Fibroblast of skin of right biceps (primary cell): ENCODE data around the gene ACAA1.
"Not testable (repeated sequence)": the region's sequence is repeated elsewhere in the genome, so short reads cannot be mapped to it uniquely, and the experiment has no call there.

Source experiments
- DNase-seq: peaks from one replicate; pipeline ENCODE4 v3.0.0-alpha.2; 2013

The ACAA1 gene, protein sequence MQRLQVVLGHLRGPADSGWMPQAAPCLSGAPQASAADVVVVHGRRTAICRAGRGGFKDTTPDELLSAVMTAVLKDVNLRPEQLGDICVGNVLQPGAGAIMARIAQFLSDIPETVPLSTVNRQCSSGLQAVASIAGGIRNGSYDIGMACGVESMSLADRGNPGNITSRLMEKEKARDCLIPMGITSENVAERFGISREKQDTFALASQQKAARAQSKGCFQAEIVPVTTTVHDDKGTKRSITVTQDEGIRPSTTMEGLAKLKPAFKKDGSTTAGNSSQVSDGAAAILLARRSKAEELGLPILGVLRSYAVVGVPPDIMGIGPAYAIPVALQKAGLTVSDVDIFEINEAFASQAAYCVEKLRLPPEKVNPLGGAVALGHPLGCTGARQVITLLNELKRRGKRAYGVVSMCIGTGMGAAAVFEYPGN

DNA sequence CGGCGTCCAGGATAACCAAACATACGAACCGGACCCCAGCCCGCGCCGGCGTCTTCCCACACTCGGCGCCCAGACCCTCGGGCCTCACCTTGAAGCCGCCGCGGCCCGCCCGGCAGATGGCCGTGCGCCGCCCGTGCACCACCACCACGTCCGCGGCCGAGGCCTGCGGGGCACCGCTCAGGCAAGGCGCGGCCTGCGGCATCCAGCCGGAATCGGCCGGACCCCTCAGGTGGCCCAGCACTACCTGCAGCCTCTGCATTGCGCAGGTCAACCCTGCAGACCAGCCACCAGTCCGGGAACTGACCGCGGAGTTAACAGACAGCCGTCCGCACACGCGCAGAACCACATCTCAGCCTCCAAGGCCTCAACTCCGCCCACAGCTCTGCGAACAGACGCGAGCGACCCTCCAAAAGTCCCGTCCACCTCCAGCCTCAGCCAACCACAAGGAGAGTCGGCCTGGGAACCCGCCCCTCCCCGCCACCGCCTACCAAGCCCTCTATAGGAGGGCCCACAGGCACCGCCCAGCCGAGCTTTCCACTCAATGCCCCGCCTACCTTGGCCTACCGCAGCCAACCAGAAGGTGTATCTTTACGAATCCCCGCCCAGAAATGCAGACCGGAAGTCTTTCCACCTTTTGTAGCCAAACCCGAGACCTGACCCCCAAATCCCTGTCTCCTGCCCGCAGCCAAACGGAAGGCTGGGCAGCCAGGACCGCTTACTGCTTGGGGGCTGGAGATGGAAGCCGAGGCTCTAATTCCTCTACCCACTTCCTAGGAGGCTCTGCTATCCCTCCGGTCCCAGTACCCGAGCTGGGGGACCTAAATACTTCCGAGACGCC lies at the start of gene ACAA1:
TSS of gene ACAA1 (minus strand) at position 351 of the 838 bp plus-strand sequence. CDS start at position 259, 92 bp downstream.
- DNase-seq, result peak; percentile 99

DNA sequence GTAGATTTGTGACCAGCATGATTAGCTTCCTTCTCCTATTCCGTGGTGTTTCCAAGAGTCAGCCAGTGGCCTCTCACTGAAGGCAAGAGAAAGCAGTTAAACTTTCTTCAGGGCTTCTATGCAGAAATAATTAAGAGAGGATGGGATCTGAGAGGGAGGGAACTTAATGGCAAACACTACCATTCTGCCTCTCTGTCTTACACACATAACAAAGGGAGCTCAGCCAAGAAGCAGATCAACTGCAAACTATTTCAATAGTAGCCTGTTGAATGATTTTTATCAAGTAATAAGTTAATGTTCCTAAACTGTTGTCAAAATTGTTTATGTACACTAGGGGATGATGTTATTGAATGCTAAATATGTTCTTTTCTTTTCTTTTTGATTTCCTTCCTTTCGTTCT lies 40.3 kb upstream of the ACAA1 start:
- DNase-seq, result no peak

DNA sequence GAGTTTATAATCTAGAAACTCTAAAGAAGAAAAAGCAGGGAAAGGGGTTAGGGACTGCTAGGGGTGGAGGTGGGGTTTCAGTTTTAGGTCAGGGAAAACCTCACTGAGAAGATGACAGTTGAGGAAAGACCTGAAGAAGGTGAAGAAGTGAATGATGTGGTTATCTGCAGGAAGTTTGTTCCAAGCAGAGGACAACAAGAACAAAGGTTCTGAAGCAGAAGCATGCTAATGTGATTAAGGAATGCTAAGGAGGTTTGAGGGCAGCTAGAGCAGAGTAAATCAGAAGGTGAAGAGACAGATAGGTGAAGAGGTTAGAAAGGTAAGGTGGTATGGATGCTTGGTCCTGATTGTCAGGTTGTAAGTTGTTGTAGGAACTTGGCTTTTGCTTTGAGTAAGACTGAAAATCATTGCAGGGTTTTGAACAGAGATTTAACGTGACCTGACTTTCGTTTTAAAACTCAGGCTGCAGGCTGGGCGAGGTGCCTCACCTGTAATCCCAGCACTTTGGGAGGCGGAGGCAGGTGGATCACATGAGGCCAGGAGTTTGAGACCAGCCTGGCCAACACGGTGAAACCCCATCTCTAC lies 37.0 kb upstream of the ACAA1 start:
- DNase-seq, result no peak

DNA sequence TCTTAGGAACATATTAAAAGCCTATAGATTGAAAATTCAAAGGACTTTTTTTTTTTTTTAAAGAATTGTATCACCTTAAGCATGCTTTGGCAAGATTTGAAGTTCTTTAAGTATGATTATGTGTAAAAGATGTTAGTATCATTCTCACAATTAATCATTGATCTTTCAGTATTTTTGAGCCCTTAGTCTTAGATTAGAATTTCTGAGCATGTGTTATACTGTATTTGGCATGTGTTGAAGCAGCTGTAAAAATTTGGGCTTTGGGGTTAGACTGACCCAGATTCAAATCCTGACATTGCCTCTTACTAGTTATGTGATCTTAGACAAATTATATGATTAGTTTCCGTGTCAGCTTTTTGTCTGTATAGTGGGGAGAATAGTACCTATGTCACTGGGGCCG lies 34.7 kb upstream of the ACAA1 start:
- no peak for DNase-seq

DNA sequence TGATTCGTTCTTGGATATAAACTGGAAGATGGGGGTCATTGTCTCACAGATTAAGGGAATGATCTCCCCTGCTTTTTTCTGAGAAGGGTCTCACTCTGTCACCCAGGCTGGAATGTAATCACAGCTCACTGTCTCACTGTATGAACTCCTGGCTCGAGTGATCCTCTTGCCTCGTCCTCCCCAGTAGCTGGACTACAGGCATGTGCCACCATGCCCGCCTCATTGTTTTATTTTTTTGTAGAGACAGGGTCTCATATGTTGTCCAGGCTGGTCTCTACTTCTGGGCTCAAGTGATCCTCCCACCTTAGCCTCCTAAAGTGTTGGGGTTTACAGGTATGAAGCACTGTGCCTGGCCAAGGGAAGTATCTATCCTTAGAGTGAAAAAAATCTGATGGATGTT lies 33.8 kb upstream of the ACAA1 start:
- DNase-seq, result no peak

DNA sequence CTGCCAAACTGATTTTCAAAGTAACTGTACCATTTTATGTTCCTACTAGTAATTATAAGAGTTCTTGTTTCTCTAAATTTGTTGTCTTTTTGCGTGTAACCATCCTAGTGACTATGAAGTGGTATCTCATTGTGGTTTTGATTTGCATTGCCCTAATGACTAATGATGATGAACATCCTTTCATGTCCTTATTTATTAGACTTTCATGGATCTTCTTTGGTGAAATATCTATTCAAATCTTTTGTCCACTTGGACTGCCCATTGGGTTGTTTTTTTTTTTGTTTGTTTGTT lies 32.0 kb upstream of the ACAA1 start:
- DNase-seq, result peak; percentile 53

DNA sequence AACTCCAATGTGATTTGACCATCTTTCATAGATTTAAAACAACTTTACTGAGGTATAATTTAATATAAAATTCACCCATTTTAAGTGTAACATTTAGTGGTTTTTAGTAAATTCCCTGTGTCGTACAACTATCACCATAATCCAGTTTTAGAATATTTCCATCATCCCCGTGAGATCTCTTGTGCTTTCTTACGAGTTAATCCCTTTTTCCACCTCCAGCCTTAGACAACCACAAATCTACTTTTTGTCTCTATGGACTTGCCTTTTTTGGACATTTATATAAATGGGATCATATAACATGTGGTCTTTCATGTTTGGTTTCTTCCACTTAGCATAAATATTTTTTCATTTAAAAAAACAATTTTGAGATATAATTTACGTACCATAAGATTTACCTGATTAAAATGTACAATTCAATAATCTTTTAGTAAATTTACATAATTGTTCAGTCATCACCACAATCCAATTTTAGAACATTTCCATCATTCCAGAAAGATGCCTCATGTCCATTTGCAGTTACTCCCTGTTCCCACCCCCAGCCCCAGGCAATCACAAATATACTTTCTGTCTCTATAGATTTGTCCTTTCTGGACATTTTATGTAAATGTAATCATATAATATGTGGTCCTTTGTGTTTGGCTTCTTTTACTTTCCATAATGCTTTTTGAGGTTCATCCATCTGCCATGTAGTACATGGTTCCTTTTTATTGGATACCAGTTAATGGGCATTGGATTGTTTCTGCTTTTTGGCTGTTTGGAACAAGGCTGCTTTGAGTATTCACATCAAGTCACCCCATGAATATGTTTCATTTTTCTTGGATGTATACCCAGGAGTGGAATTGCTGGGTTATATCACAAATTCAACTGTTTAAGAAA lies 31.5 kb upstream of the ACAA1 start:
- peak; percentile 81 for DNase-seq

DNA sequence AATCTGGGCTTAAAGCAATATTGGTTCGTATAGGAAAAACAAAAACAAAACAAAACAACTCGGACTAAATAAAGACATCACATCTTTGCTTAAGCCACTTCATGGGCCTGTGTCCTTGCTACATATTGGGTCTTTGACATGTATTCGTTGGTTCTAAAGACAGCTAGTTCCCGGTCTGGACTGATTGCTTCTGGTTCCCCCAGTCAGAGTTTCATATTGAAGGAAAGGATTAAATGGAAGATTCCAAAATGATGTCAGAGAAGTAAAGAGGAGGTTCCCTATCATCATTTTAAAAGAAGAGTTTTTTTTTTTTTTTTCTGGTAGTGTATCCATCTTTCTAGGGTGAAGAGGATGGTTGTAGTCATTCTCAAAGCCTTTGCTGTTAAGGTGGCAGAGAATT lies 30.7 kb upstream of the ACAA1 start:
- DNase-seq, result no peak

DNA sequence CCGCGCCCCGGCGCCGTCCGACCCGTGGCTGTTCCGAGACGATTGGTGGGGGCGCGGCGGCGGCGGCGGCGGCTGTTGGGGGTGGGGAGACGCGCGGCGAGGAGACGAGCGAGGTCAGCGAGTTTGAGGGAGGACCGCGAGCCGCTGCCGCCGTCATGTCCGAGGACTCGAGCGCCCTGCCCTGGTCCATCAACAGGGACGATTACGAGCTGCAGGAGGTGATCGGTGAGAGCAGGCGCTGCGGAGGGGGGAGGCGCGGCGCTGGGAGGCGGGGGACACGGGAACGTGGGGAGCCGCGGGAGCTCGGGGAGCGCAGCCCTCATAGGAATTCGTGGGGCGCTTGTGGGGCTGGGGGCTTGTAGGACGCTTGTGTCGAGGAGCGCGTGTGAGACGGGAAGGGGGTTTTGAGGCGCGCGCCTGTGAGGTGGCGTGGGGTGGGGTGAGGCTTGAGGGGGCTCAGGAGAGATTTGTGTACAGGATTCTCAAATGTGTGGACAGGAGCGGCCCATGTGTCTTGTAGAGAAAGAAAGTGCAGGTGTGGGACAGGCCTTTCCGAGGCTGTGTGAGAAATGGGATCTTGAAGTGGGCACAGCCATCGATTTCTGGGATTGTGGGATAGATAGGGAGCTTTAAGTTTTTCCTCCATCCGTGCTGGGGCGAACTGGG lies 28.9 kb upstream of the ACAA1 start:
- DNase-seq, result peak; percentile 11

DNA sequence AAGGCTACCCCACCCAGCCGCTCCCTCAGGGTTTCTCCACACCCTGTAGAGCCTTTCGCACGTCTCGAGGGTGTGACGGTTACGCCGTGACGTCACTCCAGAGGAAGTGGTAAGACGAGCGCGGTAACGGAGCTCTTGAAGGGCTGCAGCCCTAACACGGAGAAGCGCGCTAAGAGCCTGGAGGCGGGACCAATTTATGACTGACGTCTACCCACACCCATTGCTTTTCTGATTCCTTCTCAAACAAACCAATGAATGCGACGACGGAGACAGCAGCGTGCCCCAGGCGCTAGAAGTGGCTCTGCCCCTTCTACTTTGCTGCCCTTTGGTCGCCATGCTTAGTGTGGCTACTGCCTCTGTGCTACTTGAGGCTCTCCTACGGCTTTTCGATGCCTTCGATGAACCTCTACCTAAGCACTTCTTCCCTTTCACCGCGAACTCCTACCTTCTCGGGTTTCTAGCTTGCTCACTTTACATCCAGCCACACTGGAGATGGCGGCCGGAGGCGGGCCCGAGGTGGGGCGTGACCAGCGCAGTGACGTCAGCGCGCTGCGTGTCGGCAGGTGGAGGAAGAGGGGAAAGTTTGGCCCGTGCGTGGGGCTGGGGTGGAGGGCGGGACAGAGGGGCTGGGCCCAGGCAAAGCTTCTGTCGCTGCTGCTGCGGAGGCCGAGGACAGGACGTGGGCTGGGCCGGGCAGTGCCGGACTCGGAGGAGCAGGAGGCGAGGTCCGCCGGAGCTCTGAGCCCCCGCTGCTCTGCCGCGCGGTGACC lies 28.2 kb upstream of the ACAA1 start, which contains the start of gene OXSR1:
TSS of gene OXSR1 (plus strand) at position 586 of the 770 bp plus-strand sequence. CDS start 340 bp downstream, outside the sequence.
- peak; percentile 100 for DNase-seq

DNA sequence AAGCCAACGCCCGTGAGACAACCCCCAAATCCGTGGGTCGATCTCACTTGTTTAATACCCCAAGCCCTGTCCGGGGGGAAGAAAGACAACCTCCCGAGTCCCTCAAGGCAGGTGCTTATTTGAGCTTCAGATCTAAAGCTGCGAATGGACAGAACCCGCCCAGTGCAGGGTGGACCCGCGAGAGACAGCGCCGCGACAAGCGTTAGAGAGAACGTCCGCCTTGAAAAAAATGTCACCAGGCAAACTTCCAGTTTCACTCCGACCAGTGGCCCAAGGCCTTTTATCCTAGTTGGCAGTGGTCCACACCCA lies 27.7 kb upstream of the ACAA1 start:
- DNase-seq, result no peak

DNA sequence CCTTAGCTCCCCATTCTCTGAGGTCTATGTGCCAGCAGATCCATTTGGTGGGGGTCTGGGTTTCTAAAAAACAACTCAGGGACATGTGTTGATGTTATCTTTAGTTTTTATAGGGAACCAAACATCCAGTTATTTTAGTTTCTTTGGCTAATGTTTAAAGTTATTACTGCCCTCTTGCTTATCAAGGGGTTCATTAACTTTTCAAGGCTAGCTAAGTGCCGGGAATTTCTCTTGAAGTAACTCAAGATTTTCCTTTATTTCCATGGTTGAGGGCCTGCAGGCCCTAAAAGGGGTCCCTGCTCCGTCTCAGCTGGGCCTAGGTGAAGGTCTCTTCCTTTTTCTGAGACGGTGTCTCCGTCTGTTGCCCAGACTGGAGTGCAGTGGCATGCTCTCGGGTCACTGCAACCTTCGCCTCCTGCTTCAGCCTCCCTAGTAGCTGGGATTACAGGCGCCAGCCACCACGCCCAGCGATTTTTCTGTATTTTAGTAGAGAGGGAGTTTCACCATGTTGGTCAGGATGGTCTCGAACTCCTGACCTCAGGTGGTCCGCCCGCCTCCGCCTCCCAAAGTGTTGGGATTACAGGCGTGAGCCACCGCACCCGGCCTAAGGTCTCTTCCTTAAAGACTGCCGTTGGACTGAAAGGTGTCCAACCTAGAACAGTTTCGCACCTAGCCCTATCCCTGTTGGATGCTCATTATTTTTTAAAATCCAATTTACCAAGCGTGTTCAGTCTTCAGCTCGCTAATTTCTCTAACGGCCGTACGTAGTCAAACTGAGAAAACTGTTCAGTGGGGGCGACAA lies 27.1 kb upstream of the ACAA1 start:
- no peak for DNase-seq

DNA sequence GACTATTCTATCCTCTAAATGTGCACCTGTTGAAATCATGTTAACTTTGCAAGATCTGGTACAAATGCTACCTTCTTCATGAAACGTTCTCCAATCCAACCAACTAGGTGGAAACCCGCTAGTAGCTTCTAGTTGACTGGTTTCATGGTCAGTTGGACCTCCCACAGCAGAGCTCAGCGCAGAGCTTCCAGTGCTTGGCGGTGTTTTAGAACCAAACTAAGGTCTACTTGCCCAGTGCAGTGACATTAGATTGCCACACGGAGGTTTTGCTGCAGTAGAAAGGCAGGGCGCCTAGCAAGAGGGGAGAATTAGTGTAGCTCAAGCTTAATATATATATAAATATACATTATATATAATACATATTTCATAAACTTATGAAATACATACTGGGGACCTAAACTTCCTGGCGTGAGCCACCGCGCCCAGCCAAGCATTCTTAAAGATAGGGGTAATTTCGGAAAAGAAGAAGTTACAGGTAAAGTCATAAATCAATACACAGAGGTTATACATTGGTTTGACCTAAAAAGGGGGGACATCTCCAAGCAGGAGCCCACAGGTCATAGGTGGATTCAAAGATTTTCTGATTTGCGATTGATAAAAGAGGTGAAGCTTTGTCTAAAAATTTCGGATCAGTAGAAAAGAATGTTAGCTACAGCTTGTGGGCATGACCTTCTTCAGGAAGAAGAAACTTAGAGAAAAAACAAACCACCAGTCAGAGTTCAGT lies 26.4 kb upstream of the ACAA1 start:
- DNase-seq, result no peak

DNA sequence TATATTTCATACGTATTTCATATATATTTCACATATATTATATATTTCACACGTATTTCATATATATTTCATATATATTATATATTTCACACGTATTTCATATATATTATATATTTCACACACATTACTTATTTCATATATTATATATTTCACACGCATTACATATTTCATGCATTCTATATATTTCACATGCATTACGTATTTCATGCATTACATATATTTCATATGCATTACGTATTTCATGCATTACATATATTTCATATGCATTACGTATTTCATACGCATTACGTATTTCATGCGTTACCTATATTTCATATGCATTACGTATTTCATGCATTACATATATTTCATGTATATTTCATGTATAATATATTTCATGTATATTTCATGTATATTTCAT lies 23.8 kb upstream of the ACAA1 start:
- not testable (repeated sequence) for DNase-seq

DNA sequence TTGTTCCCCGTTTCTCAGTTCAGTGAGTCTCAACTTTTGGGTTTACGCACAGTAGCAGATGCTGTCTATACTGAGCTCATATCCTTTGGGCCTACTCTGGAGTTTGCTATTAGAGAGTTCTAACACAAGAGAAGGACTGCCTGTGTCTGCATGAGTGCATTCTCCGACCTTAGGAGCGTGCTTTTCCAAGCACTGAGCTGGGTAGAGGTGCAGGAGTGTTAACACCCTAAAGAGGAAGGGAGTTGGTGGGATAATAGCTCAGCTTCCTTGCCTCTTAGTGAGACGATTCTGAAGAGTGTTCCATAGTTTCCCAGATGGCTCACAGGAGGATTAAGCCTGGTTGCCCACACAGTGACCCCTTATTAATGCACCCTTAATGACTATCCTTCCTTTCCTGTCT lies 21.5 kb upstream of the ACAA1 start:
- DNase-seq, result no peak

DNA sequence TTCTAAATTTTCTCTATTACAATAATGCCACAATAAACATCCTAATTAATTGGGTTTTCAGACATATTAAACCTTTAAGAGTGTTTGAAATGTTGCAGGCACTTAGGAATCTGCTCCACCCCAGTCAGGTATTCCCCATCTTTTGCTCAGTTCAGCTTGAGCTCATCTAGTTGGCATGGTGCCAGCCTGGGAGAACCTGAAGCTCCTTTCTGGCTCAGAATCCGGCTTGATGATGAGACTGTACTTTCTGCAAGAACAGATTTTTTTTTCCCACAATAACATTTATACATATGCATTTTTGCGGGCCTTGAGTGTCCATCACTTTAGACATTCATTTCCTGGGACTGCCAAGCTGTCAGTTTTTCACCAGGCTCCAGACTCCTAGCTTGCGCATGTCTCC lies 20.7 kb upstream of the ACAA1 start:
- DNase-seq, result no peak

DNA sequence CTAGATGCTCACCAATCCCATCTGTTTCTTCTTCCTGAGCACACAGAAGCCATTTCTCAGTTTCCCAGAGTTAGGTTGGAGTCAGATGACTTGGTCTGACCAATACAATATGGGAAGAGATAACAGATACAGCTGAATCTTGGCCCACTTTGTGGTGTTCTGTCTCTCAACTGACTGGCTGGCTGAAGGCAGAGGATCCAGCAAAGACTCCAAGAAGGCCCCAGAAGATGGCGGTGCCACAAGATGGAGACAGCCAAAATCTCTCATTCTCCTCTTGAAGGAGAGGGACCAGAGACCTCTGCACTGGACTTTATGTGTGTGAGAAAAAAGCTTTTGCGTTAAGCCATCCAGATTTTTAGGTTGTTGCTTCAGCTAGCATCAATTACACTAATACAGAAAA lies 20.2 kb upstream of the ACAA1 start:
- DNase-seq, result no peak

DNA sequence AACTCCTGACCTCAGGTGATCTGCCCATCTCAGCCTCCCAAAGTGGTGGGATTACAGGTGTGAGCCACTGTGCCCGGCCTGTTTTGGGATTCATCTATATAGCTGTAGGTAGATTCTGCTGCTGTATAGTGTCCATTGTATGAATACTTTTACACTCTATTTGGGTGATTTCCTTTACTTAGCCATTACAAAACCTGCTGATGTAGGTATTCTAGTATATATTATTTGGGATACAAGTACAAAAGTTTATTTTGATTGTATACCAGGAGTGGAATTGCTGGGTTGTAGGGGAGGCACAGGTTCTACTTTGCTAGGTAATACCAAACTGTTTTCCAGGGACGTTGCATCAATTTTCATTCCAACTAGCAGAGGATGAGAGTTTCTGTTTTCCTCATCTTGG lies 18.9 kb upstream of the ACAA1 start:
- DNase-seq, result no peak

DNA sequence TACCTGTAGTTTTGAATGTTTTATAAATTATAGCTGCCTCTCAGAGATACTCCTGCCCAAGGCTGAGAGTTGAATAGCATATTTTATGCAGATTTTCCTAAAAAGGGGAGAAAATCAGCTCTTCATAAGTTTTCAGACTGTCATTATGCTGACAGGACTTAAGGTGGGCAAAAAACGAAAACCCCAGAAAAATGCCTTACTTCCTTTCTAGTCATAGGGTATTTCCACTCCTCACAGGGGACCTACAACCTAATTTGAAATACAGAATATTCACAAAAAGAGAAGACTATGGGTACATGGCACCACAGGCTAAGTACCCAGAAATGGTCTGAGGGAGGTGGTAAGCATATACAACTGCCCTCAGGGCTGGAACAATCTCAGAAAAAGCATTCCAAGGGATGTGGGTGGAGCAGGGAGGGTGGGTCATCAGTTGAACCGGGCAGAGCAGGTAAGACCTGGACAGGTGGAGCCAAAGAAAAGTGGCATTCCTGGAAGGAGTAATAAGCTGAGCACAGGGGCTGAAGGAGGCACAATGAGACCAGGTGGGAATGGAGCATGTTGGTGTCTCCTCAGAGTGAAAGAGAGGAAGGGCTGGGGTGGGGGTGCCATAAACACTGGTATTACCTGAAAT lies 17.8 kb upstream of the ACAA1 start:
- DNase-seq, result no peak
